Adipose tissue (tissue), 3 donors: ENCODE measurements around the gene DLG5. TPM values are rescaled to one million over a fixed set of nuclear protein-coding genes. Genes with fewer than 3 reads are reported as not detected.

ENCODE experiments used
- H3K27ac ChIP-seq: one replicate; pipeline ENCODE4 v1.5.1; 2013; ENCODE audit warnings: low read depth, low read length
- WGBS, 3 donors: extraction: QIAGEN DNeasy Blood & Tissue Kit; methylation state at CpG; one replicate each; pipeline ENCODE4 v1.1.7; 2013; 5-methylcytosine and 5-hydroxymethylcytosine counted together
- polyA plus RNA-seq, 3 donors: library from polyadenylated mRNA; stranded (reverse); fragments of 200-250 nt; gene quantifications; one replicate each; pipeline ENCODE4 v1.2.3, GENCODE V29; 2013
- donor health status: healthy with polysubstance abuse.
- donor health status: Bipolar disorder and iron deficiency.
- donor health status: healthy.

The DLG5 gene
- polyA plus RNA-seq, 3 donors, result 10.2 to 17.2 (median 14.1) TPM

- 86 to 89% (median 88%) methylated on average over 7 of the region's 7 CpGs for WGBS, 3 donors
- no peak overlapping the region for H3K27ac ChIP-seq
Observed at GRCh38 chr10:77859200-77859864, 67.2 kb downstream of the DLG5 start.

DNA sequence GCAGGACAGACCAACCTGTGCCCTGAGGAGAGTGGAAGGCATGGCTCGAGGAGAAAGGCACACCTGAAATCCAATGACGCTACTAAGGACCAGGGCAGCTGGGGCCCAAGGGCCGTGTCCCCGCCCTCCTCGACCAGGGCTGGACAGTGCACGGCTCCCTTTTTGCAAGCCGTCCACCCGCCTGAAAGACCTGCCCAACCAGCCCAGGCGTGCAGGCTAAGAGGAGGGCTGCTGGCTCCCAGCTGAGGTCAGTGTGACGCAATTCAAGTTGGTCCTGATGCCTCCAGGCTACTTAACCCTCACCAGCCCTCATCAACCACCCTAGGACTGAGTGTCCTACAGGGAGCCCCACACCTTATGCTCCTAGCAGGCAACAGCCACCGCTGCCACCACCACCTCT, 69.3 kb downstream of the DLG5 start:
- 64 to 78% (median 74%) methylated on average over 11 of the region's 11 CpGs for WGBS, 3 donors
- no peak overlapping the region for H3K27ac ChIP-seq

- H3K27ac ChIP-seq, result no peak overlapping the region
- WGBS, 3 donors, result 96 to 97% (median 96%) methylated on average over 17 of the region's 17 CpGs
Observed at GRCh38 chr10:77856566-77856965, 70.0 kb downstream of the DLG5 start.

- WGBS, 3 donors, result 73 to 80% (median 78%) methylated on average over 5 of the region's 5 CpGs
- no peak overlapping the region for H3K27ac ChIP-seq
Observed at GRCh38 chr10:77855404-77856155, 71.0 kb downstream of the DLG5 start.

DNA sequence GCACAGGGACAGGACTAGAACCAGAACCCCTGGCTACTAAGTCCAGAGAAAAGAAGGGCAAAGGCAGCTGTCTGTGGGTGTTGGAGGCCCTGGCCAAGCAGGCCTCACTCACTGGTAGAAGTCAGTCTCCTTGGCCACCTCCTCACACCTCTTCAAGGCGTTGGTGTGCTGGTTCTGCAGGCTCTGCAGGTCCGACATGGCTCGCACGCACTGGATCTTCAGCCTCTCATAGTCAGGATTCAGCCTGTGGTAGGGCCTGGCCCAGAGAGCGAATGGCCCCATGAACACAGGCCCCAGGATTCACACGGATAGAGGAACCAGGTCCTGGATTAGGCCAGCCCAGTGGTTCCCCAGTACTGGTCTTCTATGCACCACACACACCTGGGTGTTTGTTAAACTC, 72.4 kb downstream of the DLG5 start:
- no peak overlapping the region for H3K27ac ChIP-seq
- 91 to 100% (median 96%) methylated on average over 6 of the region's 6 CpGs for WGBS, 3 donors

DNA sequence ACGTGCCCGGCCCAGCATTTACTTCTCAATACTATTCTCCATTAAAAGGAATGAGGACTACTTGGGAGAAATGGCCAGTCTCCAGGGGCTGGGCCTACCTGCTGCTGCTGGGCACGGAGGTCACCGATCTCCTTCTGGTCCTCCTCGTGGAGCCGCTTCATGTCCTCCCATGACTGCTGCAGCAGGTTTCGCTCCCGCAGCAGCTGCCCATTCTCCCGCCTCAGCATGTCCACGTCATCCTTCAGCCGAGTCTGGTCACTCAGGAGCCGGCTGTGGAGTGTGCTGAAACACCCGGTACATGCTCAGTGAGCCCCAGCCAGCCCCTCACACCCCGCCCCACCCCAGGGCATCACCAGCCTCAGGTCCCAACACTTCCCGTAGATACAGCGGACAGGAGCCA, 73.3 kb downstream of the DLG5 start:
- WGBS, 3 donors, result 92 to 98% (median 98%) methylated on average over 14 to 16 of the region's 16 CpGs
- no peak overlapping the region for H3K27ac ChIP-seq

DNA sequence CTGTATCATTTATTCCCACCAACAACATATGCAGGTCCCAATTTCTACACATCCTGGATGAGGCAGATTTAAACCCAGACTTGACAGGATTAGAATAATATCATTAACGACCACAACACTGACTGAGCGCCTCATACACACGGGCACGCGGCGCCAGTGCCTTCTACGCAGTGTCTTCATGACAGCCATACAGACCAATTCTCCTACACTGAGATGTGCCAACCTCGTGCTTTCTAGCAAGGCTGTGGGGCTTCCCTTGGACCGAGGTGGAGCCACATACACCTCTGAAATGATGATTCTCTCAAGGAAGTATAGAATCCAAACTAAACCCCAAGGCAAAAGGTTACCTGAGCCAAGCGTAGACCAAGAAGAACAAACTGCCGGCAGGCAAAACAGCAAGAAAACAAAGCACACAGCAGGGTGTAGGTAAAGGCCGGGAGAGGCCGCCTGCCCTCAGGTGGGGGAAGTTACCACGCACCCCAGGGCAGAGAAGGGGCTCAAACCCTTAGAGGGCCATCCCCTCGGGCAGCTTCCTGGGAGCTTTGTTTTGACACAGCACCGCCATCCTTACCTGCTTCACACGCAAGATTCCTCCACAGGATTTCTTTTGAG, 75.8 kb downstream of the DLG5 start:
- WGBS, 3 donors, result 89 to 91% (median 91%) methylated on average over 17 of the region's 17 CpGs
- no peak overlapping the region for H3K27ac ChIP-seq

- WGBS, 3 donors, result 68 to 75% (median 71%) methylated on average over 12 of the region's 12 CpGs
- H3K27ac ChIP-seq, result no peak overlapping the region
Observed at GRCh38 chr10:77849039-77849664, 77.4 kb downstream of the DLG5 start.

DNA sequence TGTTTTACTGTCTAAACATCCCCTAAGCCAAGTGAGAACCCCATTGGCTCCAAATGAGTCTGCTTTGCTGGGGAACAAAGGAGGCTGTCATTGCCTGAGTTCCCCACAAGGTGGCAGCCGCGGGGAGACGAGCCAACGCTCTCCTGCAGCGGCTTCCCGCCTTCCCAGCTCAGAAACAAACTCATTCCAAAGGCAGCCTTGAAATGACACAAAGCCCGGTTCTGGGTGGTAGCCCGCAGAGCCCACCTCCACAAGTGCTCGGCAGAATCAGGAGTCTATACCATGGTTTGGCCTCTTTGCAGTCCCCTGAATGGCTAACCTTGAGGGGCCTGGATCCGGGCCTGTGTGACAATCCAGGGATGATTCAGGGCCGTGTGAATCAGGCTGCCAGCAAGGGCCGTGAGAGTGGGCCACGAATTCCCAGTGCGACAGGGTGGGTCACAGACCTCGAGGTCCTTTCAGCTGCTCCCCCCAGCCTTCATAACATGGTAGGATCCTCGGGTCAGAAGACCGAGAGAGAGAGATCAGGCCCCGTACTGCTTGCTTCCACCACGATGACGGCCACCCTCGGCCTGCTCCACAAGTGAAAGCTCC, 79.7 kb downstream of the DLG5 start:
- H3K27ac ChIP-seq, result no peak overlapping the region
- WGBS, 3 donors, result 31 to 39% (median 35%) methylated on average over 21 of the region's 21 CpGs

DNA sequence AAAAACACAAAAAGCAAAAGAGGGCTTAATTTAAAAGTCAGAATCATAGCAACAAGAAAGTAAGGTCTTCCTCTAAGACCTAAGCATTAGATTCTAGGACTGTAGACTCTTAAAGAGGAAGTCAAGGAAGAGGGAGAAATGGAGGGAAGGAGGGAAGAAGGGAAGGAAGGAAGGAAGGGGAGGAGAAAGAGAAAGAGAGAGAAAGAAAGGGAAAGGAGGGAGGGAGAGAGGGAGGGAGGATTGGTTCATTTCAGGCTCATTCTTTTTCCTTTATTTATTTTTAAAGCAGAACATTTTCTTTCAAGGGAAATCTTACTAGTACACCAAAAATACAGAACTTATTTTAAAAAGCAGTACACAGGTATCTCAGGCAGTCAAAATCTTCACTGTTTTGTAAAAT, 81.1 kb downstream of the DLG5 start:
- H3K27ac ChIP-seq, result no peak overlapping the region

GRCh38 chr10:77844713-77845445, 81.7 kb downstream of the DLG5 start:
- 80 to 81% (median 81%) methylated on average over 9 of the region's 9 CpGs for WGBS, 3 donors

DNA sequence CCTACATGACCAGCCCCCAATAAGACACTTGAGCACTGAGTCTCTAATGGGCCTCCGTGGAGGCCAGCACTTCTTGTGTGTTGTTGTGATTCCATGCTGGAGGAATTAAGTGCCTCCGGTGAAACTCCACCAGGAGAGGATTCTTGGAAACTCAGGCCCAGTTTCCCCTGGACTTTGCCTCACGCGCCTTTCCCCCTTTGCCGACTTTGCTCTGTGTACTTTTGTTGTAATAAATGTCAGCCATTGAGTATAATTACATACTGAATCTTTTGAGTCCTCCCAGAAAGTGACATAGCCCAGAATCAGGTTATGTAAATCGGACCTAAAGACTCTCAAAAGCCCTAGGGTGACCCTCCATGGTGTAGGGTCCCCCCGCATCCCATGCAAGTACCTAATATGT, 82.4 kb downstream of the DLG5 start:
- 89 to 95% (median 93%) methylated on average over 7 of the region's 7 CpGs for WGBS, 3 donors
- no peak overlapping the region for H3K27ac ChIP-seq

More at GRCh38 chr10:77844713-77845445, 81.7 kb downstream of the DLG5 start:
- no peak overlapping the region for H3K27ac ChIP-seq

- WGBS, 3 donors, result 93 to 96% (median 94%) methylated on average over 11 of the region's 11 CpGs
- H3K27ac ChIP-seq, result no peak overlapping the region
Observed at GRCh38 chr10:77843264-77843663, 83.3 kb downstream of the DLG5 start.

DNA sequence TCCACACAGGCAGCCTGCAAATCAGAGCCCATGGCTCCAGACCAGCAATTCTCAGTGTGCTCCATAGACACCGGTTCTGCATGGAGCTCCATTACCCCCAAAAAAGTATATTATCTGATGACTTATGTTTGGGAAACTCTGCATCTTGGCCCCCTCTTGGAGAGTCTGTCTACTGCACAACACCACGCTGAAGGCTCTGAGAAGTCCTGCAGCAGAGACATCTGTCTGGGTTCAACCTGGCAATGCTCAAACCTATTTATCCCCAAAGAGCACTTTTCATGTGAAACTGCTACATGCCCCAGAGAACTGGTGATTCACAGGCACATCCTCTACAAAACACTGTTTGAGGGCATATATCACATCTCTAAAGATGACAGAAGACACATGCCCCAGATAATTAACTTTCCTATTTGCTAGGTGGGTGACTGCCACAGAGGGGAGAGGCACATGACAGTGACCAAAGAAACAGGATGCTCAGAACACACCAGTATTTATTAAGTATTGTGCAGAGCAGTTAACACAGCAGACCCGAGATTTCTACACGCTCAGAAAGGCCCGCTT, 83.8 kb downstream of the DLG5 start:
- no peak overlapping the region for H3K27ac ChIP-seq
- 92 to 93% (median 92%) methylated on average over 5 of the region's 5 CpGs for WGBS, 3 donors

GRCh38 chr10:77841711-77842375, 84.7 kb downstream of the DLG5 start:
- WGBS, 3 donors, result 95 to 97% (median 96%) methylated on average over 27 of the region's 27 CpGs
- no peak overlapping the region for H3K27ac ChIP-seq

DNA sequence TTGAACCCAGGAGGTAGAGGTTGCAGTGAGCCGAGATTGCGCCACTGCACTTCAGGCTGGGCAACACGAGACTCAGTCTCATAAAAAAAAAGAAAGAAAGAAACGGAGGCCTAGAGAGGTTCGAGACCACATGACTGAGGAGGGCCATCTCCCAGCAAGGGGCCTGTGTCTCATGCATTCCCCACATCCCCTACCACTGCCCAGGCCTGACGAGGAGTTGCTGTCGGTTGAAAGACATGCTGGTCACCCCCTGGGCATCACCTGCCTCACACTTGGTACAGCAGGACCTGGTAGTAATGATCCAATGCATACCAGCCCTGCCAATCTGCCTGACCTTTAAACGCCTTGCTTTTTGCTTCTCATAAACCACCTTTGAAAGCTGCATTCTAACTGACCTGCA, 85.9 kb downstream of the DLG5 start:
- WGBS, 3 donors, result 86 to 94% (median 94%) methylated on average over 8 of the region's 8 CpGs
- no peak overlapping the region for H3K27ac ChIP-seq

GRCh38 chr10:77837925-77838595, 88.5 kb downstream of the DLG5 start:
- WGBS, 3 donors, result 67 to 79% (median 75%) methylated on average over 14 of the region's 14 CpGs
- no peak overlapping the region for H3K27ac ChIP-seq
